Osteocyte (in vitro differentiated cells): Measurements from ENCODE around the gene CXADR. TPM values are rescaled to one million over a fixed set of nuclear protein-coding genes. Genes with fewer than 3 reads are reported as not detected.

Source experiments
- DNase-seq: peaks from one replicate; pipeline ENCODE4 v3.0.0; 2021; ENCODE audit warnings: mixed read lengths; ENCODE audit not compliant: unreplicated experiment; ENCODE audit errors: extremely low spot score
- H3K27ac Mint-ChIP-seq: one replicate; pipeline ENCODE4 v1.8.0; 2021; ENCODE audit warnings: mild to moderate bottlenecking, mixed read lengths; ENCODE audit not compliant: unreplicated experiment
- H3K27me3 Mint-ChIP-seq: one replicate; pipeline ENCODE4 v1.8.0; 2021; ENCODE audit warnings: mixed read lengths; ENCODE audit not compliant: unreplicated experiment
- H3K36me3 Mint-ChIP-seq: one replicate; pipeline ENCODE4 v1.8.0; 2021; ENCODE audit warnings: mixed read lengths; ENCODE audit not compliant: unreplicated experiment
- H3K4me1 Mint-ChIP-seq: one replicate; pipeline ENCODE4 v1.8.0; 2021; ENCODE audit warnings: mixed read lengths; ENCODE audit not compliant: unreplicated experiment
- H3K4me3 Mint-ChIP-seq: one replicate; pipeline ENCODE4 v1.8.0; 2021; ENCODE audit warnings: mild to moderate bottlenecking, moderate library complexity, mixed read lengths; ENCODE audit not compliant: unreplicated experiment
- H3K9me3 Mint-ChIP-seq: one replicate; pipeline ENCODE4 v1.8.0; 2021; ENCODE audit warnings: mixed read lengths; ENCODE audit not compliant: unreplicated experiment
- CTCF ChIP-seq: fragments of 200-600 bp; sonication (generic); IDR thresholded peaks from 2 replicates; pipeline ENCODE4 v1.5.0; 2021; ENCODE audit warnings: antibody characterized with exemption, mild to moderate bottlenecking, moderate library complexity
- total RNA-seq: library from RNA; stranded (reverse); gene quantifications from 2 replicates; pipeline ENCODE4 v1.2.1, GENCODE V29; 2021

CXADR gene
- total RNA-seq, 1 donor from 2014 or later = 0.11 TPM

GRCh38 chr21:17590430-17590829 lies 77.6 kb downstream of the CXADR start:
- H3K27ac Mint-ChIP-seq = no peak overlapping the region
- peaks cover 22% of the 10 kb centered on the region for H3K36me3 Mint-ChIP-seq
- TF ChIP-seq CTCF = no peak
- no peaks in the 10 kb centered on the region for H3K27me3 Mint-ChIP-seq
- no peaks in the 10 kb centered on the region for H3K9me3 Mint-ChIP-seq
- no peak overlapping the region for H3K4me3 Mint-ChIP-seq
- DNase-seq = no peak
- H3K4me1 Mint-ChIP-seq = no peaks in the 10 kb centered on the region

GRCh38 chr21:17597680-17598079 lies 84.8 kb downstream of the CXADR start:
- H3K9me3 Mint-ChIP-seq = no peaks in the 10 kb centered on the region
- TF ChIP-seq CTCF = no peak
- no peaks in the 10 kb centered on the region for H3K27me3 Mint-ChIP-seq

GRCh38 chr21:17598437-17598836 lies 85.6 kb downstream of the CXADR start:
- no peak for TF ChIP-seq CTCF
- Mint-ChIP-seq H3K4me1 (peaks cover 9% of the 10 kb centered on the region), H3K27ac (no peak overlapping the region), H3K36me3 (peaks cover 57% of the 10 kb centered on the region), H3K27me3 (no peaks in the 10 kb centered on the region), H3K9me3 (no peaks in the 10 kb centered on the region), H3K4me3 (no peak overlapping the region)
- no peak for DNase-seq

More at GRCh38 chr21:17597680-17598079, 84.8 kb downstream of the CXADR start:
- Mint-ChIP-seq H3K36me3 (peaks cover 57% of the 10 kb centered on the region), H3K27ac (no peak overlapping the region), H3K4me3 (no peak overlapping the region), H3K4me1 (peaks cover 2% of the 10 kb centered on the region)
- DNase-seq = no peak

GRCh38 chr21:17602874-17603273 lies 90.0 kb downstream of the CXADR start:
- TF ChIP-seq CTCF = no peak
- H3K36me3 Mint-ChIP-seq = peaks cover 48% of the 10 kb centered on the region
- H3K27ac Mint-ChIP-seq = no peak overlapping the region

GRCh38 chr21:17607684-17608083 lies 94.8 kb downstream of the CXADR start:
- Mint-ChIP-seq H3K4me3 (no peak overlapping the region), H3K36me3 (peaks cover 33% of the 10 kb centered on the region), H3K27me3 (no peaks in the 10 kb centered on the region), H3K9me3 (no peaks in the 10 kb centered on the region), H3K27ac (peak overlapping the region; percentile 24), H3K4me1 (peaks cover 34% of the 10 kb centered on the region)
- no peak for TF ChIP-seq CTCF
- no peak for DNase-seq

More at GRCh38 chr21:17602874-17603273, 90.0 kb downstream of the CXADR start:
- Mint-ChIP-seq H3K4me3 (no peak overlapping the region), H3K27me3 (no peaks in the 10 kb centered on the region), H3K9me3 (no peaks in the 10 kb centered on the region), H3K4me1 (peaks cover 14% of the 10 kb centered on the region)
- no peak for DNase-seq
